Cardiac septum (tissue), 1 donor: ENCODE results near the gene GRIK4. TPM values are rescaled to one million over a fixed set of nuclear protein-coding genes. Genes with fewer than 3 reads are reported as not detected.
A peak's percentile ranks its signal among the peaks of the same experiment; 100 is the strongest.
"Not testable (repeated sequence)": the region's sequence is repeated elsewhere in the genome, so short reads cannot be mapped to it uniquely, and the experiment has no call there.

Source experiments
- DNase-seq: peaks from one replicate; pipeline ENCODE4 v3.0.0-alpha.2; 2020; ENCODE audit warnings: low spot score
- intact Hi-C: fragments of 100-400 bp; cut with DNase I; formaldehyde crosslinking; loops from one replicate; pipeline ENCODE4 v1.14.0; 2022
- total RNA-seq: library from RNA; stranded (reverse); fragmentation: NEBNext Ultra II Directional; extraction: Animal tissue kit (Norgen Biotek cat#: 25700); gene quantifications from one replicate; pipeline ENCODE4 v1.2.1, GENCODE V29; 2021
- donor health status: DM: no; HTN: no; CAD: no.

Gene GRIK4
- total RNA-seq, 1 donor from 2014 or later: 0.40 TPM

- intact Hi-C loops: no loop called here
- DNase-seq: no peak
Measured at GRCh38 chr11:120744016-120744994, 232.8 kb downstream of the GRIK4 start.

- intact Hi-C loops: no loop called here
- no peak for DNase-seq
Measured at GRCh38 chr11:120746376-120746775, 234.8 kb downstream of the GRIK4 start.

- DNase-seq: no peak
- intact Hi-C loops: no loop called here
Measured at GRCh38 chr11:120746836-120747609, 235.5 kb downstream of the GRIK4 start.

GRCh38 chr11:120747850-120748814 lies 236.6 kb downstream of the GRIK4 start:
- no peak for DNase-seq
- intact Hi-C loops: no loop called here

- intact Hi-C loops: no loop called here
- DNase-seq: no peak
Measured at GRCh38 chr11:120749395-120749794, 237.8 kb downstream of the GRIK4 start.

GRCh38 chr11:120750647-120751549 lies 239.3 kb downstream of the GRIK4 start:
- DNase-seq: no peak

GRCh38 chr11:120751550-120751949 lies 240.0 kb downstream of the GRIK4 start:
- intact Hi-C loops: no loop called here
- no peak for DNase-seq

More at GRCh38 chr11:120750647-120751549, 239.3 kb downstream of the GRIK4 start:
- intact Hi-C loops: no loop called here

GRCh38 chr11:120752668-120753067 lies 241.1 kb downstream of the GRIK4 start:
- intact Hi-C loops: no loop called here

GRCh38 chr11:120756931-120757330 lies 245.4 kb downstream of the GRIK4 start:
- intact Hi-C loops: no loop called here
- no peak for DNase-seq

More at GRCh38 chr11:120752668-120753067, 241.1 kb downstream of the GRIK4 start:
- DNase-seq: no peak

- intact Hi-C loops: no loop called here
- DNase-seq: no peak
Measured at GRCh38 chr11:120759046-120759445, 247.5 kb downstream of the GRIK4 start.

- intact Hi-C loops, DNase-seq: not testable (repeated sequence)
Measured at GRCh38 chr11:120765710-120766109, 254.2 kb downstream of the GRIK4 start.

- peak; percentile 27 for DNase-seq
- intact Hi-C loops: no loop called here
Measured at GRCh38 chr11:120766318-120766717, 254.8 kb downstream of the GRIK4 start.

GRCh38 chr11:120768949-120769348 lies 257.4 kb downstream of the GRIK4 start:
- intact Hi-C loops: no loop called here
- DNase-seq: no peak

GRCh38 chr11:120769906-120770305 lies 258.4 kb downstream of the GRIK4 start:
- intact Hi-C loops: no loop called here
- DNase-seq: no peak

- intact Hi-C loops: no loop called here
- DNase-seq: no peak
Measured at GRCh38 chr11:120771551-120772060, 260.1 kb downstream of the GRIK4 start.

- intact Hi-C loops: no loop called here
Measured at GRCh38 chr11:120773501-120774031, 262.0 kb downstream of the GRIK4 start.

GRCh38 chr11:120774591-120775386 lies 263.2 kb downstream of the GRIK4 start:
- no peak for DNase-seq
- intact Hi-C loops: no loop called here

More at GRCh38 chr11:120773501-120774031, 262.0 kb downstream of the GRIK4 start:
- peak; percentile 15 for DNase-seq
